DND-41 (cell line): ENCODE measurements around the gene CAMK4.
A peak's percentile ranks its signal among the peaks of the same experiment; 100 is the strongest.

Experiments used
- ATAC-seq: fragments of 200-7000 bp; cut with Tn5 transposase; 3 replicates; pipeline ENCODE4 v1.9.1; 2021; ENCODE audit warnings: low read depth; ENCODE audit not compliant: insufficient read depth
- DNase-seq: peaks from one replicate; pipeline ENCODE4 v3.0.0-alpha.2; 2020
- H2AFZ ChIP-seq: 2 replicates; pipeline ENCODE4 v1.6.0; 2012; ENCODE audit warnings: low read depth, low read length
- H3K27ac ChIP-seq: 2 replicates; pipeline ENCODE4 v1.5.1; 2012; ENCODE audit warnings: low read length, inconsistent platforms
- H3K27me3 ChIP-seq: fragments of 200-600 bp; sonication (generic); 2 replicates; pipeline ENCODE4 v1.6.0; 2012; ENCODE audit warnings: low read length, mild to moderate bottlenecking, inconsistent platforms; ENCODE audit not compliant: insufficient read depth, poor library complexity
- H3K36me3 ChIP-seq: 2 replicates; pipeline ENCODE4 v1.5.1; 2012; ENCODE audit warnings: low read length, inconsistent platforms; ENCODE audit not compliant: insufficient read depth
- H3K4me1 ChIP-seq: 2 replicates; pipeline ENCODE4 v1.5.1; 2012; ENCODE audit warnings: mild to moderate bottlenecking, low read length; ENCODE audit not compliant: insufficient read depth
- H3K4me2 ChIP-seq: 2 replicates; pipeline ENCODE4 v1.6.0; 2012; ENCODE audit warnings: mild to moderate bottlenecking, moderate library complexity, low read length, inconsistent platforms; ENCODE audit not compliant: insufficient read depth
- H3K4me3 ChIP-seq, 2 experiments: fragments of 200-600 bp in 1 of 2; shearing (Covaris generic) in 1 of 2; 2 replicates each; pipeline ENCODE4 v1.5.1; 2012 to 2016; ENCODE audit warnings: inconsistent platforms in 2 of 2, low read length in 2 of 2, mild to moderate bottlenecking in 2 of 2, low read depth in 1 of 2, moderate library complexity in 1 of 2
- H3K79me2 ChIP-seq: 2 replicates; pipeline ENCODE4 v1.6.0; 2012; ENCODE audit warnings: low read length, inconsistent platforms; ENCODE audit not compliant: insufficient read depth
- H3K9ac ChIP-seq: 2 replicates; pipeline ENCODE4 v1.6.0; 2012; ENCODE audit warnings: low read depth, mild to moderate bottlenecking, inconsistent platforms, low read length, moderate library complexity
- H3K9me3 ChIP-seq: 2 replicates; pipeline ENCODE4 v1.5.1; 2012; ENCODE audit warnings: low read length, moderate library complexity, mild to moderate bottlenecking, inconsistent platforms; ENCODE audit not compliant: insufficient read depth, severe bottlenecking
- H4K20me1 ChIP-seq: 2 replicates; pipeline ENCODE4 v1.6.0; 2012; ENCODE audit warnings: low read length; ENCODE audit not compliant: insufficient read depth
- EZH2 ChIP-seq: IDR thresholded peaks from 3 replicates; pipeline ENCODE4 v1.6.1; 2012; ENCODE audit warnings: borderline replicate concordance, low read depth, mild to moderate bottlenecking, moderate library complexity, low read length, inconsistent platforms; ENCODE audit not compliant: severe bottlenecking
- TF ChIP-seq, protein P1 (sequence below): IDR thresholded peaks from 2 replicates; pipeline ENCODE4 v1.5.1; 2012; ENCODE audit warnings: borderline replicate concordance, low read length, moderate library complexity, mild to moderate bottlenecking; ENCODE audit not compliant: poor library complexity, severe bottlenecking; ENCODE audit errors: extremely low read depth

The CAMK4 gene

GRCh38 chr5:111530298-111530740 is 306.1 kb downstream of the CAMK4 start:
- Histone ChIP-seq H3K4me2 (peak overlapping the region; percentile 59), H3K4me3 (peak overlapping the region in 1 of 2 experiments; percentile 30; a peak in 2 of 4 replicates), H2AFZ (peak overlapping the region; percentile 28), H4K20me1 (no peaks in the 10 kb centered on the region), H3K79me2 (no peaks in the 10 kb centered on the region), H3K9me3 (no peaks in the 10 kb centered on the region), H3K36me3 (no peaks in the 10 kb centered on the region), H3K27ac (peak overlapping the region; percentile 66), H3K9ac (peak overlapping the region; percentile 44), H3K27me3 (no peaks in the 10 kb centered on the region), H3K4me1 (peaks cover 31% of the 10 kb centered on the region)
- ATAC-seq (peak; percentile 100), DNase-seq (peak; percentile 94)
- TF ChIP-seq EZH2: no peak
- TF ChIP-seq, protein P1, sequence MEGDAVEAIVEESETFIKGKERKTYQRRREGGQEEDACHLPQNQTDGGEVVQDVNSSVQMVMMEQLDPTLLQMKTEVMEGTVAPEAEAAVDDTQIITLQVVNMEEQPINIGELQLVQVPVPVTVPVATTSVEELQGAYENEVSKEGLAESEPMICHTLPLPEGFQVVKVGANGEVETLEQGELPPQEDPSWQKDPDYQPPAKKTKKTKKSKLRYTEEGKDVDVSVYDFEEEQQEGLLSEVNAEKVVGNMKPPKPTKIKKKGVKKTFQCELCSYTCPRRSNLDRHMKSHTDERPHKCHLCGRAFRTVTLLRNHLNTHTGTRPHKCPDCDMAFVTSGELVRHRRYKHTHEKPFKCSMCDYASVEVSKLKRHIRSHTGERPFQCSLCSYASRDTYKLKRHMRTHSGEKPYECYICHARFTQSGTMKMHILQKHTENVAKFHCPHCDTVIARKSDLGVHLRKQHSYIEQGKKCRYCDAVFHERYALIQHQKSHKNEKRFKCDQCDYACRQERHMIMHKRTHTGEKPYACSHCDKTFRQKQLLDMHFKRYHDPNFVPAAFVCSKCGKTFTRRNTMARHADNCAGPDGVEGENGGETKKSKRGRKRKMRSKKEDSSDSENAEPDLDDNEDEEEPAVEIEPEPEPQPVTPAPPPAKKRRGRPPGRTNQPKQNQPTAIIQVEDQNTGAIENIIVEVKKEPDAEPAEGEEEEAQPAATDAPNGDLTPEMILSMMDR: no peak

GRCh38 chr5:111532886-111533582 is 308.9 kb downstream of the CAMK4 start:
- no peak overlapping the region for H3K4me3 ChIP-seq
- DNase-seq (no peak), ATAC-seq (no peak)
- no peaks in the 10 kb centered on the region for H3K9me3 ChIP-seq
- H3K79me2 ChIP-seq: no peaks in the 10 kb centered on the region
- 0 out of 2 replicates have a peak overlapping the region, but pooled peaks have one; percentile 39 for H2AFZ ChIP-seq
- TF ChIP-seq, protein P1: no peak
- TF ChIP-seq EZH2: no peak
- H4K20me1 ChIP-seq: no peaks in the 10 kb centered on the region
- no peaks in the 10 kb centered on the region for H3K27me3 ChIP-seq
- H3K4me2 ChIP-seq: no peak overlapping the region
- H3K4me1 ChIP-seq: peaks cover 31% of the 10 kb centered on the region
- no peak overlapping the region for H3K27ac ChIP-seq
- no peak overlapping the region for H3K9ac ChIP-seq
- H3K36me3 ChIP-seq: no peaks in the 10 kb centered on the region

DNA sequence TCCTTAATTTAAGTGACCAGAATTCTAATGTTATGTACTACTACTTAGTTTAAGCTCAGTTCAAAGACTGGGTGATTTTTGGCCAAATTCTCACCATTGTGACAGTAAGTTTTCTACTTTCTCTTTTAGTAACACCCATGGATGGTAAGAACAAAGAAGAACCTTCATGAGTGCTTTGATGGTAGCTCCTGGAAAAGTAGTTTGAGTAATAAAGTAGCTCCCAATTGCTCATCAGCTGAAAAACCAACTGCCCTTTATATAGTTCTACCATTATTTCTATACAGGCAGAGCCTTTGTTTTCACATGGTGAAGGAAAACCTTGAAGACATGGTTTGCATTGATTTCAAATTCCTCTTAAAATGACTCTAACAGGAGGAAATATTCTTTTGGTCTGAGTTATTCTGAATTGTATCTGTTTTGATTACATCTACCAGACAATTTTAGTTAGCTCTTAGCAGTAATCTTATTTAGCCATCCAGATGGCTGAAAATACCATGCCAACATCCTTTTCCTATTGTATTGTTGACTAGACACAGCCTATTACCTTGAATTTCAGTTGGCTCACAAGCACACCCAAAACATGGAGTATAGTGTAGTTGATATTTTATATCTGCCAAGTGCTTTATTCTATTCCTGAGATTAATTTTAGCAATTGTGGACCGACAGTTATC is 311.8 kb downstream of the CAMK4 start:
- no peak overlapping the region for H3K4me2 ChIP-seq
- H3K4me3 ChIP-seq: no peak overlapping the region
- no peaks in the 10 kb centered on the region for H3K27me3 ChIP-seq
- no peak overlapping the region for H3K27ac ChIP-seq
- ATAC-seq (no peak), DNase-seq (no peak)
- H3K9ac ChIP-seq: no peak overlapping the region
- H3K4me1 ChIP-seq: peaks cover 6% of the 10 kb centered on the region; the same call in 1 of the 2 replicates
- H3K79me2 ChIP-seq: no peaks in the 10 kb centered on the region
- H2AFZ ChIP-seq: no peak overlapping the region
- TF ChIP-seq EZH2: no peak
- TF ChIP-seq, protein P1: no peak
- no peaks in the 10 kb centered on the region for H3K36me3 ChIP-seq
- no peaks in the 10 kb centered on the region for H4K20me1 ChIP-seq
- no peaks in the 10 kb centered on the region for H3K9me3 ChIP-seq
